T-cell (primary cell): ENCODE results near the gene DPP6. TPM values are rescaled to one million over a fixed set of nuclear protein-coding genes. Genes with fewer than 3 reads are reported as not detected.

Experiments
- ATAC-seq, 4 experiments: fragments of 200-7000 bp in 3 of 4; fragments of 150-1000 bp in 1 of 4; cut with Tn5 transposase; replicated peaks in 1 of 4; 1 replicate in 3 of 4; 2 replicates in 1 of 4; pipeline ENCODE4 v1.10.0; 2021; ENCODE audit warnings: moderate library complexity in 3 of 4, mild to moderate bottlenecking in 2 of 4, moderate number of reproducible peaks in 1 of 4
- CTCF ChIA-PET, 2 donors: fragments of 300-600 bp; sonication (Branson Sonifier 250); formaldehyde crosslinking; loops; one replicate each; lab custom pipeline; 2022; ENCODE audit warnings: antibody characterized with exemption in 2 of 2; lab: Charles Lee
- POLR2A ChIA-PET, 2 donors: fragments of 300-600 bp; sonication (Branson Sonifier 250); formaldehyde crosslinking; loops; one replicate each; lab custom pipeline; 2022; ENCODE audit warnings: antibody characterized with exemption in 2 of 2; lab: Charles Lee
- DNase-seq, 35 experiments: peaks; one replicate each; pipeline versions ENCODE4 v3.0.0 to v3.0.0-alpha.2; 2013 to 2023
- H3K27ac ChIP-seq: one replicate; pipeline ENCODE4 v1.5.1; 2013; ENCODE audit warnings: low read length
- H3K27me3 ChIP-seq, 2 experiments: replicated peaks in 1 of 2; 1 replicate in 1 of 2; 2 replicates in 1 of 2; pipeline versions ENCODE4 v1.6.1 to v1.7.0; 2013; ENCODE audit warnings: low read length in 1 of 2, mixed read lengths in 1 of 2; ENCODE audit not compliant: control insufficient read depth in 2 of 2, insufficient read depth in 2 of 2; ENCODE audit errors: extremely low read depth in 1 of 2
- H3K36me3 ChIP-seq, 2 donors: 1 replicate in 1 of 2; 2 replicates in 1 of 2; pipeline versions ENCODE4 v1.6.1 to v1.7.0; 2013; ENCODE audit warnings: low read length in 1 of 2; ENCODE audit not compliant: control insufficient read depth in 2 of 2, insufficient read depth in 1 of 2; ENCODE audit errors: extremely low read depth in 1 of 2
- H3K4me1 ChIP-seq, 2 experiments: 1 replicate in 1 of 2; 2 replicates in 1 of 2; pipeline versions ENCODE4 v1.6.1 to v1.7.0; 2013; ENCODE audit warnings: low read length in 2 of 2, mixed read lengths in 1 of 2; ENCODE audit not compliant: insufficient read depth in 2 of 2, control insufficient read depth in 1 of 2; ENCODE audit errors: extremely low read depth in 1 of 2
- H3K4me3 ChIP-seq, 2 donors: 1 replicate in 1 of 2; 2 replicates in 1 of 2; pipeline versions ENCODE4 v1.5.1 to v1.7.0; 2013; ENCODE audit warnings: mild to moderate bottlenecking in 2 of 2, low read length in 1 of 2, moderate library complexity in 1 of 2; ENCODE audit not compliant: control insufficient read depth in 1 of 2; ENCODE audit errors: extremely low read depth in 1 of 2
- H3K9me3 ChIP-seq: 2 replicates; pipeline ENCODE4 v1.7.0; 2013
- H3K27ac Mint-ChIP-seq, 2 donors: one replicate each; pipeline ENCODE4 v1.8.0; 2020 to 2021; ENCODE audit warnings: mild to moderate bottlenecking in 2 of 2, mixed read lengths in 2 of 2
- H3K27me3 Mint-ChIP-seq, 2 donors: one replicate each; pipeline ENCODE4 v1.8.0; 2021 to 2022; ENCODE audit warnings: mixed read lengths in 2 of 2
- H3K36me3 Mint-ChIP-seq: one replicate; pipeline ENCODE4 v1.8.0; 2021; ENCODE audit warnings: mixed read lengths
- H3K4me1 Mint-ChIP-seq, 3 donors: one replicate each; pipeline ENCODE4 v1.8.0; 2020 to 2022; ENCODE audit warnings: mixed read lengths in 3 of 3, mild to moderate bottlenecking in 1 of 3
- H3K4me3 Mint-ChIP-seq, 3 donors: one replicate each; pipeline ENCODE4 v1.8.0; 2020 to 2022; ENCODE audit warnings: mild to moderate bottlenecking in 3 of 3, mixed read lengths in 3 of 3, moderate library complexity in 3 of 3
- H3K9me3 Mint-ChIP-seq, 3 donors: one replicate each; pipeline ENCODE4 v1.8.0; 2020 to 2022; ENCODE audit warnings: mixed read lengths in 3 of 3
- WGBS: methylation state at CpG from one replicate; pipeline ENCODE4 v1.1.5; 2013; ENCODE audit warnings: missing lambda C conversion rate; ENCODE audit not compliant: insufficient coverage; 5-methylcytosine and 5-hydroxymethylcytosine counted together
- total RNA-seq, 35 experiments: library from RNA in 6 of 35; stranded (reverse) in 6 of 35; fragments of 120-200 nt in 1 of 35; gene quantifications; one replicate each; pipeline versions ENCODE4 v1.2.1 to v1.2.4 and lab custom pipeline; 2013 to 2026

DPP6 gene
- total RNA-seq, 5 donors from 2014 or later (not counting 1 experiment from before 2014, with no cell fraction given): not detected

DNA sequence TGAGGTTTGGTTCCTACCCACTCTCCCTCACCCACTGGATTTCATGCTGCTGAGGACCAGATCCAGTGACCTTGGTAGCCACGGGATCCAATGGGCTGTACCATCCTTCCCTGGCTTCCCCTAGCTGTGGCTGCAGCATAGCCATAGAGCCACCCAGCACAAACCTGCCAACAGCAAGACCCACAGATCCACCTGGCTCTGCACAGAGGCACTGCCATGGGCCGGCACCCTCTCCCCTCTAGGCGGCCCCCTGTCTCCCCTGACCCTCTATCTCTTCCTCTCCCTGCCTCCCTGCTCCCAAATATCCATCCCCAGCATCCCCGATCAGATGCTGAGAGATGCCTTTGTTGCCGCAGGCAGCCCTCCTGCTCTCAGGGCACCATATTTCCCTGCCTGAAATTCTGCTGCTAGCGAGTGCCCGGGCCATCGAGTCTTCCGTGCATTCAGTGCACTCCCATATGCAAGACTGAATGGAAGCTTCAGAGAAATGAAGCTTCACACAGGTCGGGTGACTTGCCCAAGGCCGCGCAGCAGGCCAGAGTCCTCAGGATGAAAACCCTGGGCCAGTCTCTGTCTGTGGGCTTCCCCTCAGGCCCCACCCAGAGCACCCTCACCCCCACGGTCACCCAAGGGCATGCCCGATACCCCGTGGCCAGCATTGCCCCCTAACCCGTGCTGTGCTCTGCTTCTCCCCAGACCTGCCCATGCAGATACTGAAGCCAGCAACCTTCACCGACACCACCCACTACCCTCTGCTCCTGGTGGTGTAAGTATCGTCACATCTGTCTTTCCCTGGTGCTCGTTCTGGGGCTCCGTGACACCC lies 819.9 kb downstream of the DPP6 start:
- no peaks in the 10 kb centered on the region for H3K36me3 ChIP-seq
- ChIA-PET POLR2A (no interaction called here), CTCF (no interaction called here)
- no peaks in the 10 kb centered on the region for H3K9me3 ChIP-seq
- no peak overlapping the region for H3K4me3 Mint-ChIP-seq
- DNase-seq (no peak), ATAC-seq (no peak)
- no peak overlapping the region for H3K27ac Mint-ChIP-seq
- H3K4me1 ChIP-seq: no peaks in the 10 kb centered on the region
- H3K27me3 Mint-ChIP-seq: peaks cover 30 to 43% of the 10 kb centered on the region in 2 donors
- WGBS: 83% methylated on average over 10 of the region's 20 CpGs
- peaks cover 0 to 2% (median 0%) of the 10 kb centered on the region in 3 donors for H3K4me1 Mint-ChIP-seq
- no peak overlapping the region for H3K27ac ChIP-seq
- no peaks in the 10 kb centered on the region for H3K36me3 Mint-ChIP-seq
- no peak overlapping the region for H3K4me3 ChIP-seq
- peaks cover 0 to 51% of the 10 kb centered on the region in 2 experiments for H3K27me3 ChIP-seq
- H3K9me3 Mint-ChIP-seq: no peaks in the 10 kb centered on the region

DNA sequence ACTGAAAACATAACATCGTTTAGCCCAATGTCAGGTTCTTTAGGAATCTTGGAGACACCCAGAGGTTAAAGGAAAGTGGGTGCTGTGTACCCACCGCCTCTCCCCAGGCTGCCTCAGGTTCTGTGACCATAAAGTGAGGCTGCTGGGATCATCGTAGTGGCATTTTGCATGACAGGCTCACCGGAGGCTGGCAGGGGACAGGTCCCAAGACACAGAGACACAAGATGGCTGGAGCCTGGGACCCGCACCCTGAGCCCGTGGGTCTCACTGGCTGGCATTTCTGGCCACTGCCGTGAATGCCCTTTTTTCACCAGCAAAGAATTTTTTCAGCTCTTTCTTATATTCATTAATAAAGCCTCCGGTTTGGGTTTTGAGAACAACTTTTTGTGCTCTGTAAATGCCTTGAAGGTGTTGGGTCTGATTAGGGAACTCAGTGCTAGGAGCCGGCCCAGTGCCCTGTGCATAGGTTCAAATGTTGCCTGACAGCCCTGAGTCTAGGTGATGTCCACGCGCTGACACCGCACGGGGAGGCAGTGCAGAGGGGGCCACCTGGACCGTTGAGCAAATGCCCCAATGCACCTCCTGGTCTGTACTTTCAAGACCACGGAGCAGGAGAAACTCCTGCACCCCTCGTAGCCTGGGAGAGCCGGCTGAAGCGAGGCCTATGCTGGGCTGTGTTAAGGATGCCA lies 820.8 kb downstream of the DPP6 start:
- Mint-ChIP-seq H3K4me3 (no peak overlapping the region), H3K27ac (no peak overlapping the region), H3K27me3 (peaks cover 25 to 40% of the 10 kb centered on the region in 2 donors), H3K9me3 (no peaks in the 10 kb centered on the region), H3K36me3 (no peaks in the 10 kb centered on the region), H3K4me1 (peaks cover 0 to 2% (median 0%) of the 10 kb centered on the region in 3 donors)
- ChIA-PET POLR2A (no interaction called here), CTCF (no interaction called here)
- Histone ChIP-seq H3K36me3 (no peaks in the 10 kb centered on the region), H3K4me3 (no peak overlapping the region), H3K27me3 (peaks cover 0 to 56% of the 10 kb centered on the region in 2 experiments), H3K4me1 (no peaks in the 10 kb centered on the region), H3K9me3 (no peaks in the 10 kb centered on the region), H3K27ac (no peak overlapping the region)
- ATAC-seq (no peak), DNase-seq (no peak)
- WGBS: 75% methylated on average over 14 of the region's 18 CpGs

DNA sequence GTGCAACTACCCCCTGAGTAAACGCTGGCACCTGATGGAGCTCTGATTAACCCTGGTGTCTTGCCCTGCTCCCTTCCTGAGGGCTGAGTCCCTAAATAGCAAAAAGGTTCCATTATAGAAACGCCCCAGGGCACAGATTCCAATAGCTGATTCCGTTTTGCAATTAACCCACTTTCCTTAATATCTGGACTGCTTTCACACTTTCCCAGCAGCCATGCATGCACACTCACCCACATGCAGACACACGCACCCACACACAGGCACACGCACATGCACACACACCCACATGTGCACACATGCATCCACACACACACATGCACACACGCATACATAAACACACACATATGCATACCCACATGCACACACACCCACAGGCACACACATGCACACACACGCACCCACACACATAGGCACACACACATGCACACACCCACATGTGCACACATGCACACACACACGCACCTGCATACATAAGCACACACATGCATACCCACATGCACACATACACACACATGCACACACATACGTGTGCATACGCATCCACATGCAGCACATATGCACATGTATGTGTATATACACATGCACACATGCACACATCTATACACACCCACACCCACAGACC lies 821.4 kb downstream of the DPP6 start:
- H3K4me3 ChIP-seq: no peak overlapping the region
- no peak overlapping the region for H3K27ac Mint-ChIP-seq
- CTCF ChIA-PET: no interaction called here
- H3K27me3 ChIP-seq: peaks cover 0 to 49% of the 10 kb centered on the region in 2 experiments
- no peaks in the 10 kb centered on the region for H3K9me3 Mint-ChIP-seq
- no peaks in the 10 kb centered on the region for H3K4me1 ChIP-seq
- DNase-seq: no peak
- POLR2A ChIA-PET: no interaction called here
- peaks cover 20 to 38% of the 10 kb centered on the region in 2 donors for H3K27me3 Mint-ChIP-seq
- no peaks in the 10 kb centered on the region for H3K36me3 Mint-ChIP-seq
- no peak for ATAC-seq
- H3K9me3 ChIP-seq: no peaks in the 10 kb centered on the region
- H3K4me3 Mint-ChIP-seq: no peak overlapping the region
- H3K36me3 ChIP-seq: no peaks in the 10 kb centered on the region
- WGBS: 78% methylated on average over 10 of the region's 10 CpGs
- H3K27ac ChIP-seq: no peak overlapping the region
- peaks cover 0 to 2% (median 0%) of the 10 kb centered on the region in 3 donors for H3K4me1 Mint-ChIP-seq

DNA sequence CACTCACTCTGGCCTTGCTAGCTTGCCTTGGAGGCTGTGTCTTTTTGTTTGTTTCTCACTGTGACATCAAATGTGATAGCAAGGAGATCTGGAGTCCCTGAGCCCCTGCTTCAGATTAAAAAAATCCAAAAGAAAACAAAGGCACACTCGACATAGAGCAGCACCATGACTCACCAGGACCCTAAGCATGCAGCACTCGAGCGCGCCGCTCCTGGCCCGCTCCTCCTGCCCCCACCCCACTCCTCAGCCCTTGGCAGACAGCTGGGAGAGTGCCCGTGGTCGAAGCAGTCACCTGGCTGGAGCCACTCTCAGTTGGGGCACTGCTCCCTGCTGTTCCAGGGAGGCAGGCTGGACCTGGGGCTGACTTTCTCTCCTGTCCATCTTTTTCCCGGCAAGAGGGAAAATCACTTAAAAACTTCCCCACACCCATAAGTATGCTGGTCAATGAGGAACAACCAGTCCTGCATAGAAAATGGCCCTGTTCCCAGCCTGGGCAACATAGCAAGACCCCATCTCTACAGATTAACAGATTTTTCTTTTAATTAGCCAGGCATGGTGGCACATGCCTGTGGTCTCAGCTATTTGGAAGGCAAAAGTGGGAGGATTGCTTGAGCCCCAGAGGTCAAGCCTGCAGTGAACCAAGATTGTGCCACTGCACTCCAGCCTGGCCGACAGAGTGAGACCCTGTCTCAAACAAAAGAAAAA lies 822.4 kb downstream of the DPP6 start:
- H3K4me3 Mint-ChIP-seq: no peak overlapping the region
- Histone ChIP-seq H3K27ac (no peak overlapping the region), H3K27me3 (peaks cover 0 to 41% of the 10 kb centered on the region in 2 experiments), H3K4me1 (no peaks in the 10 kb centered on the region), H3K4me3 (no peak overlapping the region), H3K9me3 (no peaks in the 10 kb centered on the region), H3K36me3 (no peaks in the 10 kb centered on the region)
- CTCF ChIA-PET: interaction anchor here in 1 of 2 donors (0.7 kb wide), 1 partner anchor 263 kb away, joined by 4 read pairs; no protein-coding TSS in a partner anchor
- no peaks in the 10 kb centered on the region for H3K4me1 Mint-ChIP-seq
- WGBS: 68% methylated on average over 8 of the region's 10 CpGs
- no peaks in the 10 kb centered on the region for H3K9me3 Mint-ChIP-seq
- no peaks in the 10 kb centered on the region for H3K36me3 Mint-ChIP-seq
- DNase-seq (no peak), ATAC-seq (no peak)
- H3K27me3 Mint-ChIP-seq: peaks cover 14 to 31% of the 10 kb centered on the region in 2 donors
- H3K27ac Mint-ChIP-seq: no peak overlapping the region
- POLR2A ChIA-PET: no interaction called here

DNA sequence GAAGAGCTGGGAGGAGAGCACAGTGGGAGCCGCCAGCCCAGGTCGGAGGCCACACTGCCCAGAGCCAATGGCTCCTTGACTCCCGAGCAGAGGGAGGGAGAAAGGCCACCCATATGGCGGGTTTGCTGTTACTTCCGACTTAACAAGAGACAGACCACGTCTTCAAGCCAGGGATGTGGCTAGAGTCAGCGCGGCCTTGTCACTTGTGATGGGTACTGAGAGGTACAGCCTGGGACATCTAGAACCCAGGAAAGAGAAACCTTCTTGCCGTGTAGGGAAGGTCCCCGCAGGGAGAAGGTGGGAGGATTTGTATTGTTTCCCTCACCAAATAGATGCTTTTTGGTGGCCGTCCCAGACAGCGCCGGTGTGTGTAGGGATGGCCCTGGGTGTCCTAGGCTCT lies 823.1 kb downstream of the DPP6 start:
- POLR2A ChIA-PET: no interaction called here
- no peak for ATAC-seq

DNA sequence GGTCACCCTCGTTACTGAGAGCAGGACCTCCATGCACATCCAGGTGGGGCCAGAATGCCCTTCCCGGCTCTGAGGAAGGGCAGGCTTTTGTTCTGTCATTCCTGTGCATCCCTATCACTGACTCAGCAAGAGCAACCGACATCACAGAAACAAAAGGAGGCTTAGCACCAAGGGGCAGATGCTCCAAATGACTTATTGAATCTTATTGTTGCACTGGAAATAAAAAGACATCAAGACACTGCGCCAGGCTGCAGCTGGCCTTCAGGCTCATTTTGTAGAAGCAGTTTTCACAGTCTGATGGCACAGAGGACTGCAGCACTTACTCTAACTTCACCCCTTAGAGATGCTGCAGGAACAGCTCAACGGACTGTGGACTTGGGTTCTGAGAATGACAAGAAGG lies 824.3 kb downstream of the DPP6 start:
- DNase-seq: no peak
- H3K27ac ChIP-seq: no peak overlapping the region
- POLR2A ChIA-PET: no interaction called here
- WGBS: 65% methylated on average over 4 of the region's 5 CpGs
- H3K4me3 ChIP-seq: no peak overlapping the region
- Mint-ChIP-seq H3K4me1 (no peaks in the 10 kb centered on the region), H3K27me3 (peaks cover 14 to 31% of the 10 kb centered on the region in 2 donors), H3K9me3 (no peaks in the 10 kb centered on the region), H3K27ac (no peak overlapping the region), H3K4me3 (no peak overlapping the region), H3K36me3 (no peaks in the 10 kb centered on the region)
- no peaks in the 10 kb centered on the region for H3K9me3 ChIP-seq
- no peak for ATAC-seq
- no peaks in the 10 kb centered on the region for H3K36me3 ChIP-seq
- CTCF ChIA-PET: no interaction called here
- H3K27me3 ChIP-seq: peaks cover 0 to 43% of the 10 kb centered on the region in 2 experiments
- H3K4me1 ChIP-seq: no peaks in the 10 kb centered on the region

More for the DNA sequence above, 823.1 kb downstream of the DPP6 start:
- Mint-ChIP-seq H3K27ac (no peak overlapping the region), H3K4me1 (no peaks in the 10 kb centered on the region), H3K4me3 (no peak overlapping the region), H3K36me3 (no peaks in the 10 kb centered on the region), H3K27me3 (peaks cover 14 to 31% of the 10 kb centered on the region in 2 donors), H3K9me3 (no peaks in the 10 kb centered on the region)
- Histone ChIP-seq H3K9me3 (no peaks in the 10 kb centered on the region), H3K27ac (no peak overlapping the region), H3K4me3 (no peak overlapping the region), H3K27me3 (peaks cover 0 to 46% of the 10 kb centered on the region in 2 experiments), H3K36me3 (no peaks in the 10 kb centered on the region), H3K4me1 (no peaks in the 10 kb centered on the region)
- DNase-seq: no peak
- 75% methylated on average over 3 of the region's 13 CpGs for WGBS
- CTCF ChIA-PET: no interaction called here
